ENCODE data around the gene ITGB4.
"Not testable (repeated sequence)": the region's sequence is repeated elsewhere in the genome, so short reads cannot be mapped to it uniquely, and the experiment has no call there.

The ITGB4 gene

DNA sequence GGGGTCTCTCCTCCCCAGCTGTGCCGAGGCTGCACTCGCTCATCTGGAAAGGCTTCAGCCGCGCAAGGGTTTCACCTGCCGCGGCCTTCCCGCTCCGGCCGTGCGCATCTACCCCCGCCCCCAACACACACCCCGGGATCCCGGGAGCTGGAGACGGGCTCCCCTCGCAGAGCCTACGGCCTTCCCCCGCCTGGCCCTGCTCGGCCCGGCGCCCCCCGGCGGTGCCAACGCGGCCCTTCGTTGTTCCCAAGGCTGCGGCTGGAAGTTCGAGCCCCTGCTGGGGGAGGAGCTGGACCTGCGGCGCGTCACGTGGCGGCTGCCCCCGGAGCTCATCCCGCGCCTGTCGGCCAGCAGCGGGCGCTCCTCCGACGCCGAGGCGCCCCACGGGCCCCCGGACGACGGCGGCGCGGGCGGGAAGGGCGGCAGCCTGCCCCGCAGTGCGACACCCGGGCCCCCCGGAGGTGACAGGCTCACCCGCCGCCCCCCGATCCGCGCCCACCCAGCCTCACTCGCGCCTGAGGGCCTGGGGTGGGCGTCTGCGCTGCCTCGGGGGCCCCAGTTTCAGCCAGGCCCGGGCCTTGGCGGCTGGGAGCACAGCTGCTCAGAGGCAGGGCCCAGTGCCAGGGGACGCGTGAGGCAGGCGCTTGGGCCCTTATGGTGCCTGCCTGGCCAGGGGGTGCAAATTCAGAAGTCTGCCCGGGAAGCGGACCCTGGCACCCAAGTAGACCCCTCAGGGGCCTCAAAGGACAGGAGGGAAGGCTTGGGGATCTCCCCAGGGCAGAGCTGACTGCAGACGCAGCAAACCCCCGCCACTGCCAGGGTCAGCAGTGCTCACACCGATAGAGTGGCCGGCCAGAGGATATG is 32.5 kb downstream of the ITGB4 start:
- DNase-seq (ENCODE audit: low read depth): no peak

GRCh38 chr17:75754378-75755204 is 33.3 kb downstream of the ITGB4 start:
- DNase-seq (ENCODE audit: low read depth): no peak

DNA sequence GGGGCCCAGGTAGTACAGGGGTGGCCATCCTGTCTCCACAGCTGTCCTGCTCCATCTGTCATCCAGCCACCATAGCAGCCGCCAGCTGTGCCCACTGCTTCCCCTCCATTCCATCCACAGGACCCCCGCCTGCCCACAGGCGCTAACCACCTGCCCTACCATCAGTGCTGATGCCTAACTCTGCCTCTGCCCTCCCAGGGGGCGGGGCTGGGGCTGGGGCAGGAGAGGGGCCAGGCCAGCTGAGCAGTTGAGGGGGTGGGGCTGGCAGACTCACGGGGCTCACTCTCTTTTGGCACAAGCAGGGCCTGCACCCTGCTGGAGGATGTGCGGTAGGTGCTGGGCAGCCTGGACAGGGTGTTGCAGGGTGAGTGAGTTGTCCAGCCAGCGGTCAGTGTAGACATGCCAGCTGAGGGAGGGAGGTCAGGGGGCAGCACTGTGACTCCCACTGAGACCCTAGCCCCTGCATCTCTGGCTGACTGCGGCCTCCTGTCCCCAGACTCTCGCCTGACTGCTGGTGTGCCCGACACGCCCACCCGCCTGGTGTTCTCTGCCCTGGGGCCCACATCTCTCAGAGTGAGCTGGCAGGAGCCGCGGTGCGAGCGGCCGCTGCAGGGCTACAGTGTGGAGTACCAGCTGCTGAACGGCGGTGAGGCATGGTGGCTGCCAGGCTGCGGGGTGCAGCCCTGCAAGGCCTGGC is 34.1 kb downstream of the ITGB4 start:
- no peak for DNase-seq (ENCODE audit: low read depth)

DNA sequence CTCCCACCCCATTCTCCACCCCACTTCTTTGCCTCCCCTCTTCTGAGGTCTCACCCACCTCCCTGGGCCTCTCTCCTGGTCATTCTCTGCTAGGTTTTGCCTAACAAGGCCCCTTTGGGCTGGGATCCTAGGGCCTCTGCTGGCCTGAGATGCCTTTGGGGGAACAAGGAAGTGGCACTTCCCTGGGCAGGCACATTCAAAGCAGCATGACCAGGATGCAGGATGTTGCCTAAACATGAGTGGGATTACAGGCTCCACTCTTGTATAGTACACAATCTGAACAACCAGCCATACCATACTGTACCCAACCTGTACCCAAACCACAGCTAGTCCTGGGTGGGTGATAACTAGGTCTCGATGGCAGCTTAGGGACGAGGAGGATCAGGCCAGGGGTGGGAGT is 34.7 kb downstream of the ITGB4 start:
- DNase-seq (ENCODE audit: low read depth): no peak

DNA sequence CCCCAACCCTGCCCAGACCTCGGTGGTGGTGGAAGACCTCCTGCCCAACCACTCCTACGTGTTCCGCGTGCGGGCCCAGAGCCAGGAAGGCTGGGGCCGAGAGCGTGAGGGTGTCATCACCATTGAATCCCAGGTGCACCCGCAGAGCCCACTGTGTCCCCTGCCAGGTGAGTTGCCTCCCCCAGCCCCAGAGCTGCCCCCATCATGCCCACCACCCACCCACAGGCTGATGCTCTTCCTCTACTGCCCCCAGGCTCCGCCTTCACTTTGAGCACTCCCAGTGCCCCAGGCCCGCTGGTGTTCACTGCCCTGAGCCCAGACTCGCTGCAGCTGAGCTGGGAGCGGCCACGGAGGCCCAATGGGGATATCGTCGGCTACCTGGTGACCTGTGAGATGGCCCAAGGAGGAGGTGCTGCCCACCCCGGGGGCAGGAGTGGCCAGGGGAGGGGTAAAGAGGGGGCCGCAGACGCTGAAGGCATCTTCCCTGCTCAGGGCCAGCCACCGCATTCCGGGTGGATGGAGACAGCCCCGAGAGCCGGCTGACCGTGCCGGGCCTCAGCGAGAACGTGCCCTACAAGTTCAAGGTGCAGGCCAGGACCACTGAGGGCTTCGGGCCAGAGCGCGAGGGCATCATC is 35.3 kb downstream of the ITGB4 start:
- no peak for DNase-seq (ENCODE audit: low read depth)

- no peak for DNase-seq (ENCODE audit: low read depth)
These were observed 35.9 kb downstream of the ITGB4 start for GRCh38 chr17:75757086-75757681.

DNA sequence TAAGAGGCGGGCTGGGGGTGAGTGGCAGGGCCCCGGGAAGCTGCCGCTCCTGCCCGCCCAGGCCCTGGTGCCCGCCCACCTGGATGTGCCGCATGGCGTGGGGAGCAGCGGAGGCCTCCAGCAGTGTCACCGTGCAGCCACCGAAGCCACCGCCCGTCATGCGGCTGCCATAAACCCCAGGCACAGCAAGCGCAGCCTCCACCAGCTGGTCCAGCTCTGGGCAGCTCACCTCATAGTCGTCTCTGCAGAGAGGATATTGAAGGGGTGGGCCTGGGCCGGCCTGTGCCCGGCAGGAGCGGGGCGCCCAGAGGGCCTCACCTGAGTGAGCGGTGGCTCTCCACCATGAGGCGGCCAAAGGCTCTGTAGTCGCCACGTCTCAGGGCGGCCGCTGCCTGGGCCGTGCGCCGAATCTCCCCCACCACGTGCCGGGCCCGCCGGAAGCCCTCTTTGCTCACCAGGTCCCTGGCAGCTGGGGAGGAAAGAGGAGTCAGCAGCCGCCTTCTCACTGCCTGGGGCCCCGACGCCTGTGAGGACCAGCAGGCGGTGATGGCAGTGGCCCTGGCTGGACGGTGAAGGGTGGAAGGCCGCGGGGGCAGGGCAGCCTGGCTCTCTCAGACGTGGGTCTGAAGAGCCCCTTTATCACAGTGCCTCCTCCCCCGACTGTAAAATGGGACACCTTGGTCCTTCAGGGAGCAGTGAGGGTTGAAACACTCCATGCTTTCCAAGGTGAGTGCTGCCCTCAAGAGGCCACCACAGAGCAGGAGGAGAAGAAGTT is 37.1 kb downstream of the ITGB4 start:
- no peak for DNase-seq (ENCODE audit: low read depth)

DNA sequence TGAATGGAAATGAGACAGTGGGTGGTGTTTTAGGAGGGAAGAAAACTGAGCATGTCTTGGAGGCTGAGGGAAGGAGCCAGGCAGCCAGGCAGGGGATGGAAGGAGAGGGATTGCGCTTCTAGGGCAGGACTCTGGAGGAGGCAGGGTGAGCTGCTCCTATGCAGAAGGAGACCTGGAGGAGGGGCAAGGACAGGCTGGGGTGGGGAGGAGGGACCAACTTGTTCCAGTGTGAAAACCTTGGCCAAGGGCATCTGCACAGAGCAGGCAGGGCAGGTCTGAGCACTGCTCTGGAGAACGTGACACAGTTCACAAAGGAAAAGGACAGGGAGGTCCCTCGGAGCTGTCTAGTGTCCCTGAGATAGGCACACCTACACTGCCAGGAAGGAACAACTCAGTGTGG is 38.2 kb downstream of the ITGB4 start:
- no peak for DNase-seq (ENCODE audit: low read depth)

- DNase-seq (ENCODE audit: low read depth): not testable (repeated sequence)
These were observed 38.9 kb downstream of the ITGB4 start for GRCh38 chr17:75759978-75760640.

DNA sequence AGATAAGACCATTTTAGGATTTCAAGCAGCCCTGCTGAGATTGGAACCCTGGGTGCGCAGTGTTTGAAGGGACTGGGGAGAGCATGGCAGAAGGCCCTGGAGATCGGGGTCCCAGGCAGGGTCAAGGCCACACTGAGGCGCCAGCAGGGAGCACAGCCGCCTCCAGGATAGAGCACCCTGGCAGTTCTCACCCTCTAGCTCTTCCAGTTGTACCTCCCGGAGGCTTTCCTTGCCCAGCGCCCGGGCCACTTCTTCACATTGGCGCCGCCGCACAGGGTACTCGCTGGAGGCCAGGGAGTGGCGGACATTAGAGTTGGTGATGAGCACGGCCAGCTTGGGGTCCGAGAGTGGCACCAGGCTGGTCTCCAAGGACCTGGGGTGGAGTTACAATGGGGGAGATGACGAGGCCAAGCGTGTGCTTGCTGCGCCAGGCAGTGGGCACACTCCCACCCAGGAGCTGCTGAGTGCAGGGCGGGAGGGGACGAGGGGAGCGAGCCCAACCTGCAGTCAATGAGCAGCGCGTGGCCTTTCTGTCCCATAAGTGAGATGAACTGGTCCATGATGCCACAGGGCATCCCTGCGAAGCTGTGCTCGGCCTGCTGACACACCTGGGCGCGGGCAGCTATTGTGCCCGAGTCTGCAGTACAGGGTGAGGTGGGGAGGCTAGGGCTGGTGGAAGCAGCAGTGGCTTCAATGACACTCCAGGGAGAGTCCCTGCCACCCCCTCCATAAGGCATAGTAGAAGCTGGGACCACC is 41.4 kb downstream of the ITGB4 start:
- DNase-seq (ENCODE audit: low read depth): no peak

DNA sequence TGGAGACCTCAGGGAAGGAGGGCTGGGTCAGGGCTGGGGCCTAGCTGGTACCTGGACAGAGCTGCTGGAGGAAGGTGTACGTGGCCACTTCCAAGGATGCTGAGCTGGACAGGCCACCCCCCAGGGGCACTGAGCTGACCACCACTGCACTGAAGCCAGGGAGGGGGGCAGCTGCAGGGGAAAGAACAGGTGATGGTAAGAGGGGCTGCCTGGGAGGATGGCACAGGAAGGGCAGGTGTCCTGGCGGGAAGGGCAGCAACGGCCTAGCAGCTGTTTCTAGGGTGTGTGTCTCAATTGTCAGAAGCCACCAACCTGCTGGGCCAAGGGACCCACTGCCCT is 42.0 kb downstream of the ITGB4 start:
- no peak for DNase-seq (ENCODE audit: low read depth)

GRCh38 chr17:75763613-75764416 is 42.6 kb downstream of the ITGB4 start:
- DNase-seq (ENCODE audit: low read depth): no peak

GRCh38 chr17:75764417-75764710 is 43.1 kb downstream of the ITGB4 start:
- DNase-seq (ENCODE audit: low read depth): no peak

DNA sequence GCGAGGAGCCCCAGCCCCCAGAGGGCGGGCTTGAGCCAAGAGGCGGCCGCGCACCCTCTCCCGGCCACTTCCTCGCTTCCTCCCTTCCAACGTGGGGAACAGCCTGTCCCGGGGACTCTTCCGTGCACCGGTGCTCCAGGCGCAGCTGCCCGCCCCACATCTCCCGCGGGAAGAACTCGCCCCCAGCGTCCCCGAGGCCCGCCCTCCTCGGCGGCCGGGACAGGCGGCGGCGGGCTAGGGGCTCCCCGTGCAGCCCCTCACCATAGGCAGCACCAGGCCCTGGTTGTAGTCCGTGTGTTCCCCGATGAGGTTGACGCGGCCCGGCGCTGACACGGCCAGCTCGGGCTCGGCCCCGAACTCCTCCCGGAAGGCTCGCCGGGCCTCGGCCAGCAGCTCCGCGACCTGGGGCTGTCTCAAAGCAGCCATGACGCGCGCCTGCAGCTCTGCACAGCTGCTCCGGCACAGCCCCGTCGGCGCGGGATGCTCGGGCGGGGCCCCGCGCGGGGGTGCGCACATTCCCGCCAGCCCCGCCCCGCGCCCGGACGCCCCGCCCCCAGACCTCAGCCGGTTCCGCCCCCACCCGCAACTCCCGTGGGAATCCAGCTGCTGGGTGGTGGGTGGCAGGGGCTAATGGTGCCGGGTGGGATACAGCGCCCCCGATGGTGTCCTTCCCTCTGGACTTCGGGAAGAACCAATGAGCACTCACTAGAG is 43.6 kb downstream of the ITGB4 start, which contains the start of gene GALK1:
Gene GALK1, minus strand, starts transcription at position 482 of the 711 bp plus-strand sequence. Its CDS starts 56 bp downstream, at position 426.
- DNase-seq (ENCODE audit: low read depth): no peak

DNA sequence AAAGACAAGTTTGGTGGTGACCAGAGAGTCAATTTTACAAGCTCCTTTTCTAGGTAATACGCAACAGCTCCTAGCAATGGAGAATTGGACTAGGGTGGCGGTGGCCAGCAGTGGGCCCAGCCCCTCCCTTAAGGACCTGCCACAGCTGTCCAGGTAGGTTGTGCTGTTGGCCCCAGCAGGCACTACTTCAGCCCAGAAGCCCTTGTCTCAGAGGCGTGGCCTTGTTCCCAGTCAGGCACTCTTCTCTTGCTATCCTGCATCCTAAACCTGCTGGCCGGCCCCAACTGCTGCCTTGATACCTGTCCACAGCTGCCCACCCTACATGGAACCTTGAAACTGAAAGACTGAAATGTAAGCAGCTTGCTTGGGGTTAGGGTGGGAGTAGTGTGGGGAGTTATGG is 44.7 kb downstream of the ITGB4 start:
- no peak for DNase-seq (ENCODE audit: low read depth)

- DNase-seq (ENCODE audit: low read depth): no peak
These were observed 46.6 kb downstream of the ITGB4 start for GRCh38 chr17:75767881-75768280.

- no peak for DNase-seq (ENCODE audit: low read depth)
These were observed 48.3 kb downstream of the ITGB4 start for GRCh38 chr17:75769536-75769935.

Data from HS-5 (cell line).